DND-41 (cell line): ENCODE results near the gene PREP.

Experiments used
- CTCF ChIP-seq: IDR thresholded peaks from 2 replicates; pipeline ENCODE4 v1.5.1; 2012; ENCODE audit warnings: borderline replicate concordance, low read length, moderate library complexity, mild to moderate bottlenecking; ENCODE audit not compliant: poor library complexity, severe bottlenecking; ENCODE audit errors: extremely low read depth
- EZH2 ChIP-seq: IDR thresholded peaks from 3 replicates; pipeline ENCODE4 v1.6.1; 2012; ENCODE audit warnings: borderline replicate concordance, low read depth, mild to moderate bottlenecking, moderate library complexity, low read length, inconsistent platforms; ENCODE audit not compliant: severe bottlenecking

GRCh38 chr6:105321728-105322127, 81.2 kb downstream of the PREP start:
- TF ChIP-seq CTCF (no peak), EZH2 (no peak)
